Esophagus muscularis mucosa (tissue), 4 donors: Measurements from ENCODE around the gene CRIP2. TPM values are rescaled to one million over a fixed set of nuclear protein-coding genes. Genes with fewer than 3 reads are reported as not detected.

Source experiments
- DNase-seq: peaks from one replicate; pipeline ENCODE4 v3.0.0-alpha.2; 2017; ENCODE audit errors: extremely low spot score
- H3K27ac ChIP-seq, 4 donors: fragments of 200-600 bp; sonication (generic); replicated peaks in 1 of 4; 1 replicate in 3 of 4; 2 replicates in 1 of 4; pipeline ENCODE4 v1.5.1; 2016 to 2019; ENCODE audit warnings: mild to moderate bottlenecking in 1 of 4
- H3K27me3 ChIP-seq, 4 donors: fragments of 200-600 bp; sonication (generic); one replicate each; pipeline versions ENCODE4 v1.5.1 to v1.6.0; 2016 to 2019
- H3K36me3 ChIP-seq, 4 donors: fragments of 200-600 bp; sonication (generic); one replicate each; pipeline ENCODE4 v1.5.1; 2016 to 2019
- H3K4me1 ChIP-seq, 4 donors: fragments of 200-600 bp; sonication (generic); one replicate each; pipeline ENCODE4 v1.5.1; 2016 to 2019
- H3K4me3 ChIP-seq, 4 donors: fragments of 200-600 bp; sonication (generic); 1 replicate in 2 of 4; 2 replicates in 2 of 4; pipeline ENCODE4 v1.5.1; 2016 to 2019; ENCODE audit warnings: mild to moderate bottlenecking in 4 of 4, moderate library complexity in 1 of 4
- H3K9me3 ChIP-seq, 4 donors: fragments of 200-600 bp; sonication (generic); 1 replicate in 3 of 4; 2 replicates in 1 of 4; pipeline ENCODE4 v1.5.1; 2016 to 2019
- EP300 ChIP-seq: sonication (generic); formaldehyde crosslinking; IDR thresholded peaks from one replicate; pipeline ENCODE4 v1.6.1; 2017; ENCODE audit warnings: antibody characterized with exemption
- POLR2A ChIP-seq: fragments of 450-650 bp; IDR thresholded peaks from one replicate; pipeline ENCODE4 v1.6.1; 2017; ENCODE audit warnings: antibody characterized with exemption, moderate library complexity, mild to moderate bottlenecking, low read depth
- POLR2AphosphoS5 ChIP-seq, 2 donors: sonication (generic); formaldehyde crosslinking; IDR thresholded peaks; one replicate each; pipeline ENCODE4 v1.6.1; 2017; ENCODE audit warnings: antibody characterized with exemption in 2 of 2
- WGBS: methylation state at CpG from one replicate; pipeline ENCODE4 v1.1.5; 2018; 5-methylcytosine and 5-hydroxymethylcytosine counted together
- intact Hi-C: fragments of 100-400 bp; cut with DNase I; formaldehyde crosslinking; loops from one replicate; pipeline ENCODE4 v1.15.1; 2023
- total RNA-seq, 4 donors: library from RNA; depleted of rRNA; stranded (reverse); fragments of >200 nt; gene quantifications; one replicate each; pipeline versions ENCODE4 v1.1.0 to v1.2.1, GENCODE V29; 2016
- TF ChIP-seq, protein P1 (sequence below), 3 experiments: fragments of 200-600 bp in 2 of 3; fragments of 450-650 bp in 1 of 3; sonication (generic) in 2 of 3; IDR thresholded peaks; one replicate each; pipeline ENCODE4 v1.5.1; 2017 to 2019; ENCODE audit warnings: antibody characterized with exemption in 3 of 3, mild to moderate bottlenecking in 2 of 3, moderate library complexity in 1 of 3

CRIP2 gene
- total RNA-seq, 4 donors from 2014 or later, result 283 to 578 (median 392) TPM

DNA sequence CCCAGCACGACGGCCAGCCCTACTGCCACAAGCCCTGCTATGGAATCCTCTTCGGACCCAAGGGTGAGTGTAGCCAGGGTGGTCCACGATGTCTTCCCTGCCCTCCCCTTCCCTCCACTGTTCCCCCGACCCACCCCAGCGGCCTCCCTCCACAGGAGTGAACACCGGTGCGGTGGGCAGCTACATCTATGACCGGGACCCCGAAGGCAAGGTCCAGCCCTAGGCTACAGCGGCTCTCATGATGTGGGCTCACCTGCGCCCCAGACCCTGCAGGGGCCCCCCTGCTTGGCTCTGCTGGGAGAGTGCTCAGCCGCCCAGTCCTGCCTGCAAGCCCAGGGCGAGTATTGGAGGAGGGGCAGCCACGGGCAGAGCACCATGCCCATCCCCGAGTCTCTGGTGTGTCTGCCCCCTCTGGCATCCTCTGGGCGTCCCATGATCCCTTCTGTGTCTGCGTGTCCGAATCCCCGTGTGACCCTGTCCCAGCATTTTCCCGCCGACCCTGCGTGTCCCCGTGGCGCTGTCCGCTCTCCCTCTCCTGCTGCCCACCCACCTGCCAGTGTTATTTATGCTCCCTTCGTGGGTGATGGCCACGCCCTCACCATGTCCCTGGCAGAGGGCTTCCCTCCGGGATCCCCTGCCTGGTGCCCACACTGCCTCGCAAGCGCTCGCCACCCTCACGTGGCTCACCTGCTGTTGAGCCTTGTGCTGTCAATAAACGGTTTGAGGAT, 5.0 kb downstream of the CRIP2 start:
- TF ChIP-seq, protein P1, sequence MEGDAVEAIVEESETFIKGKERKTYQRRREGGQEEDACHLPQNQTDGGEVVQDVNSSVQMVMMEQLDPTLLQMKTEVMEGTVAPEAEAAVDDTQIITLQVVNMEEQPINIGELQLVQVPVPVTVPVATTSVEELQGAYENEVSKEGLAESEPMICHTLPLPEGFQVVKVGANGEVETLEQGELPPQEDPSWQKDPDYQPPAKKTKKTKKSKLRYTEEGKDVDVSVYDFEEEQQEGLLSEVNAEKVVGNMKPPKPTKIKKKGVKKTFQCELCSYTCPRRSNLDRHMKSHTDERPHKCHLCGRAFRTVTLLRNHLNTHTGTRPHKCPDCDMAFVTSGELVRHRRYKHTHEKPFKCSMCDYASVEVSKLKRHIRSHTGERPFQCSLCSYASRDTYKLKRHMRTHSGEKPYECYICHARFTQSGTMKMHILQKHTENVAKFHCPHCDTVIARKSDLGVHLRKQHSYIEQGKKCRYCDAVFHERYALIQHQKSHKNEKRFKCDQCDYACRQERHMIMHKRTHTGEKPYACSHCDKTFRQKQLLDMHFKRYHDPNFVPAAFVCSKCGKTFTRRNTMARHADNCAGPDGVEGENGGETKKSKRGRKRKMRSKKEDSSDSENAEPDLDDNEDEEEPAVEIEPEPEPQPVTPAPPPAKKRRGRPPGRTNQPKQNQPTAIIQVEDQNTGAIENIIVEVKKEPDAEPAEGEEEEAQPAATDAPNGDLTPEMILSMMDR (IDR thresholded peaks at IDR 0.05), result no peak
- TF ChIP-seq POLR2AphosphoS5 (IDR thresholded peaks at IDR 0.05) (no peak), POLR2A (no peak), EP300 (no peak)
- 69% methylated on average over 22 of the region's 34 CpGs for WGBS
- intact Hi-C loops, result no loop called here
- Histone ChIP-seq H3K4me3 (no peak overlapping the region), H3K27ac (peak overlapping the region; percentile 93 to 99 (median 96)), H3K4me1 (peaks cover 74 to 97% (median 97%) of the 10 kb centered on the region in 4 donors), H3K36me3 (peaks cover 3 to 32% (median 20%) of the 10 kb centered on the region in 4 donors), H3K27me3 (peaks cover 0 to 3% (median 0%) of the 10 kb centered on the region in 4 donors), H3K9me3 (no peaks in the 10 kb centered on the region)
- no peak for DNase-seq

DNA sequence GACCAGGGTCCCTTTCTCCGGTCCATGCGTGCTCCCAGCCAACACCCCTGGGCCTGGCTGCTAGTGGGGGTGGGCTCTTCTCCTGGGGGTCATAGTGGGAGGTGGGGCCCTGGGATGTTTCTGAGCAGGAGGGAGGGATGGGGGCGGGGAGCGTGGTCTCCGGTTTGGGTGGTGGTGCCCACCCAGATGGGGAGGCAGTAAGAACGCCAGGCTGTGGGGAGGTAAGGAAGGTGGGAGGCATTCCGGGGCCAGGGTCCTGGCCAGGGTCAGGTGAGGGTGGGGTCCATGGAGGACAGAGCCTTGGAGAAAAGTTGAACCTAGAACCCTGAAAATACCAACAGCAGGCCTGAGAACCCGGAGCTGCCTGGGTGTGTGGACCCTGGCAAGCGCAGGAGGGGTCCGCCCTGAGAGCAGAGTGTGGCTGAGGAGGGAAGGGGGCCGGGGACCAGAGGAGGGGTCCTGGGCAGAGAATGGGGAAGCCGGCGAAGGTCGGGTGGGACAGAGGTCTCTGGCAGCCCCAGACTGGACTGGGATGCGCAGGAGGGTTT, 5.7 kb downstream of the CRIP2 start:
- WGBS, result 55% methylated on average over 15 of the region's 15 CpGs
- Histone ChIP-seq H3K27me3 (peaks cover 0 to 3% (median 0%) of the 10 kb centered on the region in 4 donors), H3K4me3 (peak overlapping the region in 3 of 4 donors; percentile 51 to 58 (median 56)), H3K4me1 (peaks cover 81 to 99% (median 98%) of the 10 kb centered on the region in 4 donors), H3K36me3 (peaks cover 3 to 32% (median 20%) of the 10 kb centered on the region in 4 donors), H3K27ac (peak overlapping the region; percentile 93 to 99 (median 96)), H3K9me3 (no peaks in the 10 kb centered on the region)
- no peak for DNase-seq
- intact Hi-C loops, result no loop called here
- TF ChIP-seq EP300 (no peak), POLR2A (no peak), POLR2AphosphoS5 (IDR thresholded peaks at IDR 0.05) (no peak)
- TF ChIP-seq, protein P1 (IDR thresholded peaks at IDR 0.05), result no peak

DNA sequence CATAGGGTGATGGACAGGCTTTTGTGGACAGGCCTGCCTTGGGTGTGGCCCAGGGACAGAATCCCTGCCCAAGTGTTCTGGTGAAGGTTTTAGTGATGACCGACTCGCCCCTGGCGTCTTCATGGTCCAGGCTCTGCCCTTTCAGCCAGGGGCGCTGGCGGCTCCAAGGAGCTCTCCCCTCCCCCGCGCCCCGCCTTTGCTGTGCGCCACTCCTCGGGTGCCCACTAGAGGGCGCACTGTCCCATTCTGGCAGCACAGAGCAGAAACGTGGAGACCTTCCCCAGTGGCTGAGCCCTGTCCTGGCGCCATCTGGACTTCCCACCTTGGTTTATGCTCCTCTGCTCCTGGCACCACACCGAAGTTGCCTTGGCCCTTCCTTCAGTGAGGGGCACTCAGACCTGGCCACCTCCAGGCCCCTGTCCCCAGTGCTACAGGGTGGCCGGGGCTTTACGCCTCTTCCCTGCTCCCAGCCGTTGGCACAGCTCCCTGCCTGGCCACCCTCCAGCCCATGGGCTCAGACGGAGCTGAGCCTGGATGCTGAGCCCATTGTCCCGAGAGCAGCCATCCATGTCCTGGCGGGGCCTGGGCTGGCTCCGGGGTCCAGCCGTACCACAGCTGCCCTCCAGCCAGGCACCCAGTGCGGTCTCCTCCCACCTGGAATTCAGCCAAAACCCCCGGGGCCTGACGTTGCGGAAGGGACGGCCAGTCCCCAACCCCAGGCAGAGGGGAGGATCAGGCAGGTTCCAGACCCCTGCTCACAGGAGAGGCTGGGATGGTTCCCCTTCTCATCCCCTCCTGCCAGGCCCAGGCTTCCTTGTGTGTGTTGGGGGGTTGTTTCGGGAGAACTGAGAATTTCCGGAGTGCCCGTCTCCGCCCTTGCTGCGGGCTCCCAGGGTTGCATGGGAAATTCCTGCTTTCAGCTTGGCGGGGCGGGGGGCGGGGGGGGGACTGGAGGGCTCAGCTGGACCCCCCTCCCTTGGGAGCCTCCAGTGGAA, 6.5 kb downstream of the CRIP2 start:
- Histone ChIP-seq H3K27ac (peak overlapping the region; percentile 93 to 99 (median 96)), H3K9me3 (no peaks in the 10 kb centered on the region), H3K4me1 (peaks cover 90 to 99% (median 98%) of the 10 kb centered on the region in 4 donors), H3K36me3 (peaks cover 3 to 30% (median 20%) of the 10 kb centered on the region in 4 donors), H3K4me3 (peak overlapping the region; percentile 46 to 58 (median 54)), H3K27me3 (peaks cover 0 to 3% (median 0%) of the 10 kb centered on the region in 4 donors)
- intact Hi-C loops, result no loop called here
- TF ChIP-seq EP300 (no peak), POLR2AphosphoS5 (IDR thresholded peaks at IDR 0.05) (peak; percentile 76 to 80)
- TF ChIP-seq, protein P1 (IDR thresholded peaks at IDR 0.05), result peak in 2 of 3 experiments; percentile 95 to 99
- peak; percentile 96 for DNase-seq
- WGBS, result 0% methylated on average over 8 of the region's 35 CpGs

DNA sequence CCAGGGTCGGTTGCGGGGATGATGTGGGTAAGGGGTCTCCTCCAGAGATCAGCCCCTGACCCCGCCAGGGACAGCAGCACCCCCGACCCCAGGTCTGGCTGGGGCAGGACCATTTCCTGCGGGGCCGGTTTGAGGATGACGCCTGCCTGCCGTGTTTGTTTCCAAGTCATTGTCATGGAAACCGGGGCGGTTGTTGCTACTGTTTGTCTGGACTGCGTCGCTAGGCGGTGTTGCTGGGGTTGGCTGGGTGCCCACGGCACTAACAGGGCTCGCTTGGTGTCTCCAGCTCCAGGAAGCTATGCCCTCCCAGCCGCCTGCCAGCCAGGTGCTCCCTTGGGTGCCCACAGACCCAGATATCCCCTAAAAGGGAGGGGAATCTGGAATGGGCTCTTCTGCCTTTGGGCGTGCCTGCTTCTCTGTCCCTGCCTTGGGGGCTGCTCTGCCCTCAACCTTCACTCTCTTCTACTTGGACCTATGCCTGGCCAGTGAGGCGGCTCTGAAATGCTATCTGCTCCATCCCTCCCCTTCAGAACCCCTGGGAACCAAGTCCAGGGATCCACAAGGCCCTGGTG, 7.4 kb downstream of the CRIP2 start:
- H3K36me3 ChIP-seq, result peaks cover 3 to 24% (median 20%) of the 10 kb centered on the region in 4 donors
- H3K4me1 ChIP-seq, result peaks cover 88 to 99% (median 98%) of the 10 kb centered on the region in 4 donors
- intact Hi-C loops, result no loop called here
- no peak for TF ChIP-seq EP300
- TF ChIP-seq, protein P1 (IDR thresholded peaks at IDR 0.05), result peak in 2 of 3 experiments; percentile 11 to 13
- TF ChIP-seq POLR2A, result no peak
- TF ChIP-seq POLR2AphosphoS5 (IDR thresholded peaks at IDR 0.05), result peak; percentile 63 to 70
- peak overlapping the region; percentile 46 to 58 (median 54) for H3K4me3 ChIP-seq
- no peaks in the 10 kb centered on the region for H3K9me3 ChIP-seq
- peak; percentile 99 for DNase-seq
- WGBS, result 1% methylated on average over 15 of the region's 18 CpGs
- H3K27ac ChIP-seq, result peak overlapping the region; percentile 93 to 99 (median 96)
- H3K27me3 ChIP-seq, result peaks cover 0 to 6% (median 0%) of the 10 kb centered on the region in 4 donors
